H9 (cell line): Measurements from ENCODE around the gene SSTR4. TPM values are rescaled to one million over a fixed set of nuclear protein-coding genes. Genes with fewer than 3 reads are reported as not detected.

Experiments
- DNase-seq: peaks from one replicate; pipeline ENCODE4 v3.0.0-alpha.2; 2017
- H2AFZ ChIP-seq: one replicate; pipeline ENCODE4 v1.6.1; 2013; ENCODE audit warnings: mild to moderate bottlenecking, low read length, control low read depth, moderate library complexity
- H2AK5ac ChIP-seq: 2 replicates; pipeline ENCODE4 v1.6.1; 2013; ENCODE audit warnings: low read length, control low read depth, mixed read lengths; ENCODE audit not compliant: insufficient read length
- H2BK120ac ChIP-seq: one replicate; pipeline ENCODE4 v1.6.1; 2013; ENCODE audit warnings: low read depth, mild to moderate bottlenecking, low read length, control low read depth, inconsistent platforms; ENCODE audit not compliant: poor library complexity, severe bottlenecking
- H2BK12ac ChIP-seq: 2 replicates; pipeline ENCODE4 v1.6.1; 2013; ENCODE audit warnings: low read length, control low read depth, mixed read lengths, low read depth; ENCODE audit not compliant: insufficient read length
- H2BK15ac ChIP-seq: 2 replicates; pipeline ENCODE4 v1.6.1; 2013; ENCODE audit warnings: low read depth, low read length, control low read depth
- H2BK20ac ChIP-seq: one replicate; pipeline ENCODE4 v1.6.1; 2013; ENCODE audit warnings: low read depth, mild to moderate bottlenecking, low read length, control low read depth, inconsistent platforms; ENCODE audit not compliant: poor library complexity, severe bottlenecking
- H2BK5ac ChIP-seq: 2 replicates; pipeline ENCODE4 v1.6.1; 2013; ENCODE audit warnings: low read length, control low read depth, mixed read lengths; ENCODE audit not compliant: insufficient read length
- H3K14ac ChIP-seq: 2 replicates; pipeline ENCODE4 v1.6.1; 2013; ENCODE audit warnings: low read length, control low read depth; ENCODE audit not compliant: insufficient read depth
- H3K18ac ChIP-seq: 2 replicates; pipeline ENCODE4 v1.6.1; 2013; ENCODE audit warnings: low read depth, mild to moderate bottlenecking, mixed read lengths, low read length, control low read depth; ENCODE audit not compliant: insufficient read length
- H3K23ac ChIP-seq: 2 replicates; pipeline ENCODE4 v1.6.1; 2013; ENCODE audit warnings: low read length, control low read depth, mixed read lengths, low read depth; ENCODE audit not compliant: insufficient read length
- H3K23me2 ChIP-seq: 2 replicates; pipeline ENCODE4 v1.6.1; 2013; ENCODE audit warnings: low read depth, mild to moderate bottlenecking, mixed read lengths, low read length, control low read depth; ENCODE audit not compliant: insufficient read length, poor library complexity, severe bottlenecking
- H3K27ac ChIP-seq: 2 replicates; pipeline ENCODE4 v1.5.1; 2013; ENCODE audit warnings: low read length, control low read depth, mixed read lengths, low read depth; ENCODE audit not compliant: insufficient read length
- H3K27me3 ChIP-seq: 2 replicates; pipeline ENCODE4 v1.6.1; 2013; ENCODE audit warnings: low read length, control low read depth, inconsistent platforms; ENCODE audit not compliant: insufficient read depth
- H3K4ac ChIP-seq: 2 replicates; pipeline ENCODE4 v1.6.1; 2013; ENCODE audit warnings: low read depth, mild to moderate bottlenecking, control low read depth, inconsistent platforms, low read length, moderate library complexity
- H3K4me1 ChIP-seq: 2 replicates; pipeline ENCODE4 v1.6.1; 2013; ENCODE audit warnings: low read length, control low read depth, inconsistent platforms; ENCODE audit not compliant: insufficient read depth
- H3K4me2 ChIP-seq: 2 replicates; pipeline ENCODE4 v1.6.1; 2013; ENCODE audit warnings: low read length, control low read depth, mixed read lengths; ENCODE audit not compliant: insufficient read length, insufficient read depth
- H3K56ac ChIP-seq: 2 replicates; pipeline ENCODE4 v1.6.1; 2013; ENCODE audit warnings: low read depth, mild to moderate bottlenecking, mixed read lengths, low read length, control low read depth; ENCODE audit not compliant: insufficient read length
- H3K79me1 ChIP-seq: 2 replicates; pipeline ENCODE4 v1.6.1; 2013; ENCODE audit warnings: low read depth, mild to moderate bottlenecking, moderate library complexity, low read length, control low read depth, inconsistent platforms; ENCODE audit not compliant: insufficient read depth, poor library complexity, severe bottlenecking
- H3K79me2 ChIP-seq: 2 replicates; pipeline ENCODE4 v1.6.1; 2013; ENCODE audit warnings: low read length, control low read depth, inconsistent platforms; ENCODE audit not compliant: insufficient read depth
- H3K9ac ChIP-seq: 2 replicates; pipeline ENCODE4 v1.6.1; 2013; ENCODE audit warnings: low read length, control low read depth, mixed read lengths; ENCODE audit not compliant: insufficient read length; ENCODE audit errors: extremely low read depth
- H3K9me3 ChIP-seq: one replicate; pipeline ENCODE4 v1.6.1; 2013; ENCODE audit warnings: low read depth, low read length, inconsistent platforms; ENCODE audit not compliant: control insufficient read depth
- H3T11ph ChIP-seq: one replicate; pipeline ENCODE4 v1.6.1; 2013; ENCODE audit warnings: mild to moderate bottlenecking, low read length, control low read depth, inconsistent platforms
- H4K20me1 ChIP-seq: one replicate; pipeline ENCODE4 v1.6.1; 2013; ENCODE audit not compliant: control insufficient read depth, insufficient read length, insufficient read depth
- H4K5ac ChIP-seq: 2 replicates; pipeline ENCODE4 v1.6.1; 2013; ENCODE audit warnings: low read depth, mild to moderate bottlenecking, mixed read lengths, low read length, control low read depth; ENCODE audit not compliant: insufficient read length
- H4K8ac ChIP-seq: replicated peaks from 2 replicates; pipeline ENCODE4 v1.6.1; 2013; ENCODE audit warnings: low read length, control low read depth, mixed read lengths, low read depth; ENCODE audit not compliant: insufficient read length
- H4K91ac ChIP-seq: 2 replicates; pipeline ENCODE4 v1.6.1; 2013; ENCODE audit warnings: low read depth, mild to moderate bottlenecking, moderate library complexity, mixed read lengths, low read length, control low read depth; ENCODE audit not compliant: insufficient read length
- H3K27ac Mint-ChIP-seq, 3 experiments: 2 replicates in 2 of 3; 3 replicates in 1 of 3; pipeline ENCODE4 v1.8.0; 2020 to 2021; ENCODE audit warnings: mixed read lengths in 3 of 3, mild to moderate bottlenecking in 1 of 3, moderate library complexity in 1 of 3
- H3K27me3 Mint-ChIP-seq: 2 replicates; pipeline ENCODE4 v1.8.0; 2021; ENCODE audit warnings: low read depth, mild to moderate bottlenecking, moderate library complexity, mixed read lengths
- H3K36me3 Mint-ChIP-seq, 3 experiments: 2 replicates in 2 of 3; 3 replicates in 1 of 3; pipeline ENCODE4 v1.8.0; 2020 to 2021; ENCODE audit warnings: low read depth in 3 of 3, mixed read lengths in 3 of 3; ENCODE audit not compliant: insufficient read depth in 1 of 3
- H3K4me1 Mint-ChIP-seq, 2 experiments: 2 replicates each; pipeline ENCODE4 v1.8.0; 2020; ENCODE audit warnings: mixed read lengths in 2 of 2
- H3K4me3 Mint-ChIP-seq, 2 experiments: 2 replicates in 1 of 2; 3 replicates in 1 of 2; pipeline ENCODE4 v1.8.0; 2020 to 2021; ENCODE audit warnings: mild to moderate bottlenecking in 2 of 2, mixed read lengths in 2 of 2, moderate library complexity in 1 of 2
- H3K9me3 Mint-ChIP-seq, 2 experiments: 2 replicates in 1 of 2; 3 replicates in 1 of 2; pipeline ENCODE4 v1.8.0; 2020; ENCODE audit warnings: mild to moderate bottlenecking in 2 of 2, mixed read lengths in 2 of 2, moderate library complexity in 1 of 2
- WGBS: extraction: QIAGEN DNeasy Blood & Tissue Kit; methylation state at CpG from one replicate; pipeline ENCODE4 v1.1.7; 2013; ENCODE audit warnings: missing lambda C conversion rate, low lambda C conversion rate, mixed read lengths; ENCODE audit not compliant: insufficient read length; ENCODE audit errors: extremely low coverage; 5-methylcytosine and 5-hydroxymethylcytosine counted together
- total RNA-seq: library from RNA; stranded (reverse); gene quantifications from 2 replicates; pipeline ENCODE4 v1.2.1, GENCODE V29; 2021
- TF ChIP-seq, protein P1 (sequence below): fragments of 200-600 bp; sonication (generic); conservative IDR thresholded peaks from 3 replicates; pipeline ENCODE4 v1.8.0; 2021; ENCODE audit warnings: antibody characterized with exemption, mild to moderate bottlenecking

SSTR4 gene
- total RNA-seq, 1 experiment from 2014 or later, result not detected

DNA sequence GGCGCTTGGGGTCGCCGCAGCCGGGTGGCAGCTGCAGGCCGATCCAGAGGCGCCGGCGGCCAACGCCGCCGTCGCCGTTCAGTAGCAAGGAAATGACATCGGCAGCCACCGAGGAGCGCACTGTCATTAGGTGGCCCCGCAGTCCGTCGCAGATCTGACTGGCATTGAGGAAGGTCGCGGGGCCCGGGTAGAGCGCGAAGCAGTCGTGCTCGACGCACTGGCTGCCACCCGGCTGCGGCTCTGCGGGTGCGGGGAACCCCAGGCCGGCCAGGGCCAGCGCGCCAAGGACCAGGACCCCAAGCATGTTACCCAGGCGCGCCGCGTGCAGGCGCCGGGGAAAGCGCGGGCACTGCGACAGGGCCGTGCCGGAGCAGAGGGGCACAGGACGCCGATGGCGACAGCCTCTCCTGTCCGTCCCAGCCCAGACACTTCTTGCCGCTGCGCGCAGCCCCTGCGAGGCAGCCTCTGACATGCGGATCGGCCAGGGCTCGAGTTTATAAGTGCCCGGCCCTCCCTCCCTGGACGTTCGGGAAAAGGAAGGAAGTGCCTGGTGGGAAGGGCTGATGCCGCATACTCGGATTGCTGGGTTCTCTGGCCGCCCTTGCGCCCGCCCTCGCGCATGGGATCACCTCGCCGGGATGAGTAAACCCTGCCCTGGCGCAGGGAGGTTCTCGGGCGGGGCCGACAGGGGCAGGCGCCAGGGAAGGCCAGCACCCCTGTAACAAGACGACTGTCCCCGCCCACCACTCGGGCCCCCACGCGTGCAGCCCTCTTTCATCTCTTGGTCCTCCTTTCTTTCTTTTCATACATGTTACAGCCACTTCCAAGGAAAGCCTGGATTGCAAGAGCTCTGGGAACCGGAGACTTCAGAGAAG lies 14.3 kb downstream of the SSTR4 start, which contains the start of gene THBD:
Gene THBD, minus strand, starts transcription at position 472 of the 875 bp plus-strand sequence. Its CDS starts 168 bp downstream, at position 304.
- Histone ChIP-seq H3K23me2 (peaks cover 24% of the 10 kb centered on the region), H2BK5ac (no peak within 1 kb of the TSS), H2BK120ac (no peak within 1 kb of the TSS), H4K5ac (no peak within 1 kb of the TSS), H3K4me1 (0 out of 2 replicates have a peak, but pooled peaks cover 3% of the 10 kb centered on the region), H3K27me3 (peaks cover 26% of the 10 kb centered on the region; the same call in 1 of the 2 replicates), H2BK20ac (no peak within 1 kb of the TSS), H4K8ac (no peak within 1 kb of the TSS), H2AFZ (no peak within 1 kb of the TSS), H3K9ac (no peak within 1 kb of the TSS), H4K91ac (no peak within 1 kb of the TSS), H3K79me1 (no peaks in the 10 kb centered on the region), H2AK5ac (no peak within 1 kb of the TSS), H2BK15ac (no peak within 1 kb of the TSS), H3K9me3 (no peaks in the 10 kb centered on the region), H3K14ac (no peak within 1 kb of the TSS; the same call in 1 of the 2 replicates), H3T11ph (no peak within 1 kb of the TSS), H3K27ac (no peak within 1 kb of the TSS), H3K4ac (no peak within 1 kb of the TSS), H3K56ac (no peak within 1 kb of the TSS), H3K23ac (no peak within 1 kb of the TSS), H4K20me1 (no peaks in the 10 kb centered on the region), H3K4me2 (peak within 1 kb of the TSS; percentile 66), H2BK12ac (no peak within 1 kb of the TSS), H3K18ac (no peak within 1 kb of the TSS), H3K79me2 (no peaks in the 10 kb centered on the region)
- no CpG with 5 or more reads among the region's 79 CpGs for whole genome bisulfite sequencing
- Mint-ChIP-seq H3K4me1 (peaks cover 16 to 27% of the 10 kb centered on the region in 2 experiments), H3K36me3 (peaks cover 0 to 3% (median 1%) of the 10 kb centered on the region in 3 experiments; a peak in 2 of 7 replicates), H3K4me3 (peak within 1 kb of the TSS; percentile 81 to 87), H3K9me3 (peaks cover 2 to 4% of the 10 kb centered on the region in 2 experiments; a peak in 2 of 5 replicates), H3K27ac (no peak within 1 kb of the TSS), H3K27me3 (peaks cover 97% of the 10 kb centered on the region)
- DNase-seq, result peak; percentile 71
- TF ChIP-seq, protein P1, sequence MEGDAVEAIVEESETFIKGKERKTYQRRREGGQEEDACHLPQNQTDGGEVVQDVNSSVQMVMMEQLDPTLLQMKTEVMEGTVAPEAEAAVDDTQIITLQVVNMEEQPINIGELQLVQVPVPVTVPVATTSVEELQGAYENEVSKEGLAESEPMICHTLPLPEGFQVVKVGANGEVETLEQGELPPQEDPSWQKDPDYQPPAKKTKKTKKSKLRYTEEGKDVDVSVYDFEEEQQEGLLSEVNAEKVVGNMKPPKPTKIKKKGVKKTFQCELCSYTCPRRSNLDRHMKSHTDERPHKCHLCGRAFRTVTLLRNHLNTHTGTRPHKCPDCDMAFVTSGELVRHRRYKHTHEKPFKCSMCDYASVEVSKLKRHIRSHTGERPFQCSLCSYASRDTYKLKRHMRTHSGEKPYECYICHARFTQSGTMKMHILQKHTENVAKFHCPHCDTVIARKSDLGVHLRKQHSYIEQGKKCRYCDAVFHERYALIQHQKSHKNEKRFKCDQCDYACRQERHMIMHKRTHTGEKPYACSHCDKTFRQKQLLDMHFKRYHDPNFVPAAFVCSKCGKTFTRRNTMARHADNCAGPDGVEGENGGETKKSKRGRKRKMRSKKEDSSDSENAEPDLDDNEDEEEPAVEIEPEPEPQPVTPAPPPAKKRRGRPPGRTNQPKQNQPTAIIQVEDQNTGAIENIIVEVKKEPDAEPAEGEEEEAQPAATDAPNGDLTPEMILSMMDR, result no peak
